Activated CD8-positive, alpha-beta memory T cell treated with anti-CD3 and anti-CD28 coated beads for 36 hours (primary cell): Measurements from ENCODE around the gene GAD1. TPM values are rescaled to one million over a fixed set of nuclear protein-coding genes. Genes with fewer than 3 reads are reported as not detected.

Experiments used
- CTCF ChIA-PET: fragments of 350-600 bp; sonication (Branson Sonifier 250); formaldehyde crosslinking; loops from one replicate; lab custom pipeline; 2021; ENCODE audit warnings: antibody characterized with exemption; lab: Charles Lee
- POLR2A ChIA-PET: fragments of 350-600 bp; sonication (Branson Sonifier 250); formaldehyde crosslinking; loops from one replicate; lab custom pipeline; 2021; ENCODE audit warnings: antibody characterized with exemption; lab: Charles Lee
- total RNA-seq, 2 experiments: library from RNA; stranded (reverse); gene quantifications; one replicate each; pipeline ENCODE4 v1.2.3, GENCODE V29; 2021

Gene GAD1
- total RNA-seq, 2 experiments from 2014 or later = 0.55 to 0.76 TPM

GRCh38 chr2:170878505-170878904 is 61.8 kb downstream of the GAD1 start:
- ChIA-PET CTCF (interaction anchor here (1.2 kb wide), 1 partner anchor 13 kb away, joined by 3 read pairs; no protein-coding TSS in a partner anchor), POLR2A (no interaction called here)

DNA sequence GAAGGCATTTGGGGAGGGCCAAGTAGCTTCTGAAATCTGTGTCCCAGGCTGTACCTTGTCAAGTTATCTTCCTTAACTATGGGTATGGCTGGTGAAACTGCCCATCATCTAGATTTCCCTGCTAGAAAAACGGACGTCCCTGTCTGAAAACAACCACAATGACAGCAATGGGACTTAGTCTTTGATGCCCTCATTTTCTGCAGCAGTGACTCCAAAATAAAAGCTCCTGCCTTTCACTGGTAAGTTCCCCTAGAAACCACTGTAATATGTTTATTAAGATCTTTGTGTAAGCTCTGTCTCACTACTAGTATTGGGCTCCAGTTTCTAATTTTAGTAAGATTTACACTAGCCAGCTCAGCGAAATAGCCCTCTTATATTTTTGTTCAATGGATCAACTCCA is 65.2 kb downstream of the GAD1 start:
- POLR2A ChIA-PET = no interaction called here
- CTCF ChIA-PET = interaction anchor here (2.0 kb wide), 1 partner anchor 9 kb away, joined by 10 read pairs; no protein-coding TSS in a partner anchor

- CTCF ChIA-PET = interaction anchor here (2.0 kb wide), 1 partner anchor 10 kb away, joined by 10 read pairs; no protein-coding TSS in a partner anchor
- POLR2A ChIA-PET = no interaction called here
Observed at GRCh38 chr2:170882758-170883157, 66.1 kb downstream of the GAD1 start.

- ChIA-PET CTCF (no interaction called here), POLR2A (no interaction called here)
Observed at GRCh38 chr2:170883683-170884082, 67.0 kb downstream of the GAD1 start.

DNA sequence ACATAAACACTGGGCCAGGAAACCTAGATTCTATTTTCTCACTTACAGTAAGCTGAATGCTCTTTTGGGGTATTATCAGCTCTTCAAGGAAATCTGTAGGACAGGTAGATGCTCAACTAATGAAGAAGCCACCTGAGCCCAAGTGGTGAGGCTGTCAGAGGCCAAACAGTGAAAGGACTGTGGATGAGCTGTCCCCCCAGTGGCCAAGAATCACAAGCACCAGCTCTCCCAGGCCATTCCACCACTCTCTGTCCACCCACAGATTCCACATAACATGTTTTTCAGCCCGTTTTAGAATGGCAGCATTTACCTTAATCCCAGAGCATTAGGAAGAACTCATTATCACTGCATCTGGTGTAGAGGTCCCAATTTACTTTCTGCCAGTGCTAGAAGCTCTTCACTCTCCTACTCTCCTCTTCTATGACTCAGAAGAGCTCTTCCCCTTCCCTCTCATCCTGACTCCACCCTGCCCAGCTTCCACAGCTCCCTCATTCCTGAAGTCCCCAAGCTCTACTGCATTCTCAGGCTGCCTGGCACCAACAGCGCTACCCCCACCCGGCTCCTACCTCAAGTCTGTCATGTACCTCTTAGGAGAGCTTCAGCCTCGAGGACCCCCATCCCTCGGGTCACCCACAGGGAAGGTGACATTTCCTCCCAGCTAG is 68.6 kb downstream of the GAD1 start:
- POLR2A ChIA-PET = no interaction called here
- CTCF ChIA-PET = no interaction called here

DNA sequence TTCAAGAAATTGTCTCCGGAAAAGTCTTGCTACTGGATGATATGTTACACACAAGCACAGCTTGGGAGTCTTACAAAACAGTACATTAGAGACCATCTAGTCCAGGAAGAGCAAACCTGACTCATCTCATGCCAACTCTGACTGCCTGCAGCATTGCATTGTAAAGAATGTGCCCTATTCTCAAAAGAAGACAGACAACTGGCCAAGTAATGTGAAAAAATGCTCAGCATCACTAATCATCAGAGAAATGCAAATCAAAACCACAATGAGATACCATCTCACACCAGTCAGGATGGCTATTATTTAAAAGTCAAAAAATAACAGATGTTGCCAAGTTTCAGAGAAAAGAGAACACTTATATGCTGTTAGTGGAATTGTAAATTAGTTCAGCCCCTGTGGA is 69.7 kb downstream of the GAD1 start:
- ChIA-PET POLR2A (no interaction called here), CTCF (no interaction called here)

DNA sequence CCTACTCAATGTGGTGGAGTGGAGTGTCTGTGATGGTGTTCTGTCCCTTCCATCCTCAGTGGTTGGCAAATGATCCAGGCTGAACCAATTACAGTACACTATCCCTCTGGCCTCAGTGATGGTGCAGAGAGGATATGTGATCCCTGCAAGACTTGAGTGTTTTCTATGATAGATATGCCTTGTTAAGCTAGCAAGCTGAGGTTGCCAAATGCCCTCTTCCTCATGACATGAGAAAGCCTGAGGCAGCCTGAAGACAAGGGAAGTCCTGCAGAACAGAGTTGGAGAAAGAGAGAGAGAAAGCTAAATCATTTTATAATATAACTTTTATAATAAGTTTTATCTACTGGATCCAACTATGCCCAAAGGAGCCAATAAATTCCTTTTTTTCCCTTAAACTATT is 70.8 kb downstream of the GAD1 start:
- POLR2A ChIA-PET = no interaction called here
- CTCF ChIA-PET = no interaction called here

DNA sequence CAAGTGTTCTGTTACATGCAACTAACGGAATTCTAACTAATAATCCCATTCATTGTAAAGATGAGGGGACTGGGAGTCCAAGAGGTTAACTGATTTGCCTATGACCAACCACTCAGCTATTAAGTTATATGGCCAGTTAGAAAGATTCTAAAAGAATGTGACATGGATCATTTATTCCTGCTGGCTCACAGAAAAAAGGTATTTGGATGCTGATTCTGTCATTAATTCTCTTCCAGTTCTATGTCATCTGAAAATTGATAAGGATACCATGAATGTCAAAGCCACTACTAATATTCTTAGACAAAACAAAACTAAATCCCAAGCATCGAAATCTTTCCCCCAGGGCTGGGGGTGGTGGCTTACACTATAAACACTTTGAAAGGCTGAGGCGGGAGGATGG is 71.2 kb downstream of the GAD1 start:
- ChIA-PET CTCF (no interaction called here), POLR2A (no interaction called here)

DNA sequence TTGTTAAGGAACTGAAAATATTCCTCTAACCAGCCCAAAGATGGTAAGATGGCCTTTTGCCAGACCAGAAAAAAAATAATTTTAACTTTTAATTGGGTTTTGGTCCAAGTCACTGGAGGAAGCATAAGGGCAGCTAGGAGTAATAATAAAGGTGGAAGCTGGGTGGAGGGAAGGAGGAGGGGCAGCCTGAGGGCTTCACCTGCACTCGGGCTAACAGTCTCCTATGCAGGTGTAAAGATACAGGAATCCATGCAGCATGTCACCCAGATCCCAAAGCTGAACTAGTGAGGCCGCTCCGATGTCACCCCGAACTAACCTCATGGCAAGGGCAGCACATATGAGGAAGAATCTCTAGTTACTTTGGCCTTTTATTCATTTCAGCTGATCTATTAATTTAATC is 75.2 kb downstream of the GAD1 start:
- ChIA-PET POLR2A (no interaction called here), CTCF (interaction anchor here (0.5 to 0.8 kb wide), 2 partner anchors 14 to 427 kb away, joined by 3 read pairs; no protein-coding TSS in a partner anchor)

DNA sequence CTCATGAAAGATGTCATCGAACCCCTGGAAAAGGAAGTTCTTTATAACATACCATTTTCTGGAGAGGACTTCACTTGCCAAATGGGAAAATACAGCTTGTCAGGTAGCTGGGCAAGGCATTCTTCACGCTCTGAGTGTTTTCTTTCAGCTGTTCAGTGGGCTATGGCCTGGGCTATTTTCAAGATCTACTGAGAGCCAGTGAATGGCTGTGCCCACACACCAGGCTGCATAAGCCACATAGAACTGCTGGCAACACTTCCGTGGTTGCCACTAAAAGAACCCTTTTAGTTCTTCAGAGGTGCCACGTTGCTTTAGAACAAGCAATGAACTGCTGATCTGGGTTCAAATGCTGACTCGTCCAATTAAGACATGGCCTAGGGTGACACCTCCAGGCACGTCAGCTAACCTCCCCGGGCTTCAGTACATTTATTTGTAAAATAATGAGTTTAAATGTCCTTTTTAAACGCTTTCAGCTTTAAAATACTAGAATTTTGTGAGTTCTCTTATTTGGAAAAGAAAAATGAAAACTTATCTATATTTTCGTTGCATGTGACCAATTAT is 75.8 kb downstream of the GAD1 start:
- CTCF ChIA-PET = interaction anchor here (0.5 kb wide), 1 partner anchor 428 kb away, joined by 3 read pairs; no protein-coding TSS in a partner anchor

GRCh38 chr2:170895023-170895757 is 78.5 kb downstream of the GAD1 start:
- CTCF ChIA-PET = no interaction called here
- POLR2A ChIA-PET = no interaction called here

More for the DNA sequence above, 75.8 kb downstream of the GAD1 start:
- POLR2A ChIA-PET = no interaction called here

GRCh38 chr2:170896622-170897021 is 79.9 kb downstream of the GAD1 start:
- ChIA-PET POLR2A (no interaction called here), CTCF (no interaction called here)

- POLR2A ChIA-PET = no interaction called here
Observed at GRCh38 chr2:170897108-170897507, 80.4 kb downstream of the GAD1 start.

DNA sequence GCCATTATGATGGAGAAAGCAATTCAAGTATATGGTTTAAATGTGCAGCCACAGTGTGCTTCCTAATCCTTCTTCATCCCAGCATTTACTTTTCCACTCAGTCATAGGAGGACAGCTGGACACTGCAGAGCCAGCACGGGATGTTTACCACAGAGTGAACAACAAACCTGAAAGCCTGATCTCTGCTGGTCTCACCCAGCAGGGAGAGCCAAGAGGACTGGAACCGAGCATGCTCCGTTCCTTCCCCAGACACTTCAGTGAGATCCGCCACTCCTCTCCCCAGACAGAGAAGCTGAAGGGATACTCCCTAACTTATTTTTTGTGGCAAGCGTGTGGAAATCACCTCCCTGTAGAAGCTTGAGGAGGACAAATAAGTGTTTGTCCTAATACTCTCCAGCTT is 89.2 kb downstream of the GAD1 start:
- ChIA-PET POLR2A (no interaction called here), CTCF (no interaction called here)

More at GRCh38 chr2:170897108-170897507, 80.4 kb downstream of the GAD1 start:
- CTCF ChIA-PET = no interaction called here

Other genes starting within 250 kb of the GAD1 start
- not detected for gene SP5, start 101.5 kb upstream of the GAD1 start, total RNA-seq
- not detected for gene ERICH2, start 46.5 kb upstream of the GAD1 start, total RNA-seq
- gene GORASP2, start 112.4 kb downstream of the GAD1 start, total RNA-seq = 10 to 100 TPM; 79.2 to 81.9 TPM